Activated T-helper 1 cell treated with anti-CD3 and anti-CD28 coated beads, Interleukin-12 subunit alpha, Interleukin-12 subunit beta, Interleukin-2, Interleukin-4 antibody, amounts not matched to agents 30 ng/mL and 10 ng/mL and 1 ng/mL, durations not matched to agents 14 hours and 24 hours and 36 hours (primary cell): ENCODE measurements around the gene CIC. TPM values are rescaled to one million over a fixed set of nuclear protein-coding genes. Genes with fewer than 3 reads are reported as not detected.
A peak's percentile ranks its signal among the peaks of the same experiment; 100 is the strongest.

Experiments
- DNase-seq: peaks from one replicate; pipeline ENCODE4 v3.0.0; 2021; ENCODE audit warnings: low spot score
- H3K27ac Mint-ChIP-seq: one replicate; pipeline ENCODE4 v1.8.0; 2021; ENCODE audit warnings: mild to moderate bottlenecking, mixed read lengths
- H3K27me3 Mint-ChIP-seq: one replicate; pipeline ENCODE4 v1.8.0; 2022; ENCODE audit warnings: mild to moderate bottlenecking, moderate library complexity, mixed read lengths; ENCODE audit not compliant: insufficient read depth
- H3K36me3 Mint-ChIP-seq: one replicate; pipeline ENCODE4 v1.8.0; 2021; ENCODE audit warnings: low read depth, mixed read lengths
- H3K4me1 Mint-ChIP-seq: one replicate; pipeline ENCODE4 v1.8.0; 2021; ENCODE audit warnings: low read depth, mixed read lengths
- H3K4me3 Mint-ChIP-seq: one replicate; pipeline ENCODE4 v1.8.0; 2021; ENCODE audit warnings: mild to moderate bottlenecking, moderate library complexity, mixed read lengths
- H3K9me3 Mint-ChIP-seq: one replicate; pipeline ENCODE4 v1.8.0; 2021; ENCODE audit warnings: mixed read lengths
- intact Hi-C: fragments of 100-400 bp; cut with micrococcal nuclease; formaldehyde crosslinking; loops from one replicate; pipeline ENCODE4 v1.15.1; 2024
- total RNA-seq: library from RNA; stranded (reverse); gene quantifications from 2 replicates; pipeline ENCODE4 v1.2.3, GENCODE V29; 2022

CIC gene
- 66.9 and 68.0 TPM in 2 replicates for total RNA-seq

- intact Hi-C loops: loop anchor here (1.0 kb wide), 6 partner anchors 14 to 409 kb away; partner anchors contain the start of genes DEDD2, ERF, PAFAH1B3 and PRR19
- Mint-ChIP-seq H3K9me3 (no peaks in the 10 kb centered on the region), H3K27ac (peak within 1 kb of the TSS; percentile 99), H3K27me3 (no peaks in the 10 kb centered on the region), H3K36me3 (peaks cover 10% of the 10 kb centered on the region), H3K4me1 (peaks cover 30% of the 10 kb centered on the region), H3K4me3 (no peak within 1 kb of the TSS)
- DNase-seq: peak; percentile 99
Measured at GRCh38 chr19:42268704-42269477, at the start of gene CIC. TSS of gene CIC (plus strand) at chr19:42269252. CDS start at chr19:42271784, 2,532 bp downstream.

GRCh38 chr19:42219812-42220750 is 49.0 kb upstream of the CIC start, which contains the start of gene ZNF526:
TSS of gene ZNF526 (plus strand) at chr19:42220312. CDS start at chr19:42224404, 4,092 bp downstream.
- Mint-ChIP-seq H3K9me3 (no peaks in the 10 kb centered on the region), H3K27ac (peak within 1 kb of the TSS; percentile 94), H3K27me3 (peaks cover 2% of the 10 kb centered on the region), H3K4me1 (peaks cover 52% of the 10 kb centered on the region), H3K4me3 (peak within 1 kb of the TSS; percentile 99), H3K36me3 (peaks cover 25% of the 10 kb centered on the region)
- DNase-seq: peak; percentile 99
- intact Hi-C loops: loop anchor here (1.0 kb wide), 4 partner anchors 22 to 112 kb away; partner anchors contain the start of genes GSK3A and MEGF8

GRCh38 chr19:42220751-42221097 is 48.3 kb upstream of the CIC start:
- Mint-ChIP-seq H3K27ac (peak overlapping the region; percentile 94), H3K4me1 (peaks cover 46% of the 10 kb centered on the region), H3K9me3 (no peaks in the 10 kb centered on the region), H3K4me3 (peak overlapping the region; percentile 99), H3K36me3 (peaks cover 25% of the 10 kb centered on the region), H3K27me3 (peaks cover 2% of the 10 kb centered on the region)
- intact Hi-C loops: loop anchor here (1.0 kb wide), 4 partner anchors 22 to 112 kb away; partner anchors contain the start of genes GSK3A and MEGF8
- no peak for DNase-seq

- H3K4me3 Mint-ChIP-seq: no peak overlapping the region
- peaks cover 45% of the 10 kb centered on the region for H3K36me3 Mint-ChIP-seq
- peaks cover 24% of the 10 kb centered on the region for H3K4me1 Mint-ChIP-seq
- intact Hi-C loops: no loop called here
- H3K9me3 Mint-ChIP-seq: no peaks in the 10 kb centered on the region
- no peak for DNase-seq
- no peaks in the 10 kb centered on the region for H3K27me3 Mint-ChIP-seq
- H3K27ac Mint-ChIP-seq: no peak overlapping the region
Measured at GRCh38 chr19:42224940-42225717, 43.9 kb upstream of the CIC start.

- Mint-ChIP-seq H3K36me3 (peaks cover 41% of the 10 kb centered on the region), H3K27me3 (no peaks in the 10 kb centered on the region), H3K4me3 (no peak overlapping the region), H3K9me3 (no peaks in the 10 kb centered on the region), H3K27ac (no peak overlapping the region), H3K4me1 (peaks cover 20% of the 10 kb centered on the region)
- DNase-seq: no peak
- intact Hi-C loops: no loop called here
Measured at GRCh38 chr19:42225718-42226292, 43.2 kb upstream of the CIC start.

- H3K4me3 Mint-ChIP-seq: no peak overlapping the region
- no peaks in the 10 kb centered on the region for H3K27me3 Mint-ChIP-seq
- peaks cover 45% of the 10 kb centered on the region for H3K36me3 Mint-ChIP-seq
- peaks cover 17% of the 10 kb centered on the region for H3K4me1 Mint-ChIP-seq
- intact Hi-C loops: no loop called here
- no peak for DNase-seq
- no peak overlapping the region for H3K27ac Mint-ChIP-seq
- H3K9me3 Mint-ChIP-seq: no peaks in the 10 kb centered on the region
Measured at GRCh38 chr19:42226886-42227285, 42.2 kb upstream of the CIC start.

GRCh38 chr19:42228641-42229040 is 40.4 kb upstream of the CIC start:
- H3K9me3 Mint-ChIP-seq: no peaks in the 10 kb centered on the region
- H3K36me3 Mint-ChIP-seq: peaks cover 48% of the 10 kb centered on the region
- DNase-seq: no peak
- peaks cover 13% of the 10 kb centered on the region for H3K4me1 Mint-ChIP-seq
- intact Hi-C loops: no loop called here
- no peak overlapping the region for H3K4me3 Mint-ChIP-seq
- peak overlapping the region; percentile 11 for H3K27ac Mint-ChIP-seq
- no peaks in the 10 kb centered on the region for H3K27me3 Mint-ChIP-seq

GRCh38 chr19:42229301-42229854 is 39.7 kb upstream of the CIC start:
- Mint-ChIP-seq H3K27me3 (no peaks in the 10 kb centered on the region), H3K27ac (no peak overlapping the region), H3K36me3 (peaks cover 48% of the 10 kb centered on the region), H3K9me3 (no peaks in the 10 kb centered on the region), H3K4me1 (peaks cover 15% of the 10 kb centered on the region), H3K4me3 (no peak overlapping the region)
- no peak for DNase-seq
- intact Hi-C loops: no loop called here

GRCh38 chr19:42229855-42230351 is 39.1 kb upstream of the CIC start:
- no peak for DNase-seq
- intact Hi-C loops: no loop called here
- peaks cover 15% of the 10 kb centered on the region for H3K4me1 Mint-ChIP-seq
- H3K27me3 Mint-ChIP-seq: no peaks in the 10 kb centered on the region
- H3K27ac Mint-ChIP-seq: no peak overlapping the region
- peaks cover 46% of the 10 kb centered on the region for H3K36me3 Mint-ChIP-seq
- H3K9me3 Mint-ChIP-seq: no peaks in the 10 kb centered on the region
- no peak overlapping the region for H3K4me3 Mint-ChIP-seq

GRCh38 chr19:42230571-42230970 is 38.5 kb upstream of the CIC start:
- no peaks in the 10 kb centered on the region for H3K9me3 Mint-ChIP-seq
- H3K4me1 Mint-ChIP-seq: peaks cover 15% of the 10 kb centered on the region
- peaks cover 50% of the 10 kb centered on the region for H3K36me3 Mint-ChIP-seq
- DNase-seq: no peak
- intact Hi-C loops: no loop called here
- no peak overlapping the region for H3K4me3 Mint-ChIP-seq
- no peaks in the 10 kb centered on the region for H3K27me3 Mint-ChIP-seq
- H3K27ac Mint-ChIP-seq: no peak overlapping the region

GRCh38 chr19:42232435-42232834 is 36.6 kb upstream of the CIC start:
- H3K36me3 Mint-ChIP-seq: peaks cover 49% of the 10 kb centered on the region
- H3K4me3 Mint-ChIP-seq: no peak overlapping the region
- no peak overlapping the region for H3K27ac Mint-ChIP-seq
- no peaks in the 10 kb centered on the region for H3K27me3 Mint-ChIP-seq
- peaks cover 7% of the 10 kb centered on the region for H3K4me1 Mint-ChIP-seq
- no peaks in the 10 kb centered on the region for H3K9me3 Mint-ChIP-seq
- intact Hi-C loops: no loop called here
- no peak for DNase-seq

GRCh38 chr19:42233106-42233505 is 35.9 kb upstream of the CIC start:
- peaks cover 7% of the 10 kb centered on the region for H3K4me1 Mint-ChIP-seq
- no peak overlapping the region for H3K4me3 Mint-ChIP-seq
- no peaks in the 10 kb centered on the region for H3K27me3 Mint-ChIP-seq
- H3K27ac Mint-ChIP-seq: peak overlapping the region; percentile 44
- no peak for DNase-seq
- intact Hi-C loops: no loop called here
- H3K9me3 Mint-ChIP-seq: no peaks in the 10 kb centered on the region
- peaks cover 45% of the 10 kb centered on the region for H3K36me3 Mint-ChIP-seq
